DMS153 (cell line): ENCODE results near the gene SFRP4.
"Not testable (repeated sequence)": the region's sequence is repeated elsewhere in the genome, so short reads cannot be mapped to it uniquely, and the experiment has no call there.

Experiments
- DNase-seq: peaks from one replicate; lab custom pipeline; 2025; lab: John Stamatoyannopoulos, UW

SFRP4 gene

DNA sequence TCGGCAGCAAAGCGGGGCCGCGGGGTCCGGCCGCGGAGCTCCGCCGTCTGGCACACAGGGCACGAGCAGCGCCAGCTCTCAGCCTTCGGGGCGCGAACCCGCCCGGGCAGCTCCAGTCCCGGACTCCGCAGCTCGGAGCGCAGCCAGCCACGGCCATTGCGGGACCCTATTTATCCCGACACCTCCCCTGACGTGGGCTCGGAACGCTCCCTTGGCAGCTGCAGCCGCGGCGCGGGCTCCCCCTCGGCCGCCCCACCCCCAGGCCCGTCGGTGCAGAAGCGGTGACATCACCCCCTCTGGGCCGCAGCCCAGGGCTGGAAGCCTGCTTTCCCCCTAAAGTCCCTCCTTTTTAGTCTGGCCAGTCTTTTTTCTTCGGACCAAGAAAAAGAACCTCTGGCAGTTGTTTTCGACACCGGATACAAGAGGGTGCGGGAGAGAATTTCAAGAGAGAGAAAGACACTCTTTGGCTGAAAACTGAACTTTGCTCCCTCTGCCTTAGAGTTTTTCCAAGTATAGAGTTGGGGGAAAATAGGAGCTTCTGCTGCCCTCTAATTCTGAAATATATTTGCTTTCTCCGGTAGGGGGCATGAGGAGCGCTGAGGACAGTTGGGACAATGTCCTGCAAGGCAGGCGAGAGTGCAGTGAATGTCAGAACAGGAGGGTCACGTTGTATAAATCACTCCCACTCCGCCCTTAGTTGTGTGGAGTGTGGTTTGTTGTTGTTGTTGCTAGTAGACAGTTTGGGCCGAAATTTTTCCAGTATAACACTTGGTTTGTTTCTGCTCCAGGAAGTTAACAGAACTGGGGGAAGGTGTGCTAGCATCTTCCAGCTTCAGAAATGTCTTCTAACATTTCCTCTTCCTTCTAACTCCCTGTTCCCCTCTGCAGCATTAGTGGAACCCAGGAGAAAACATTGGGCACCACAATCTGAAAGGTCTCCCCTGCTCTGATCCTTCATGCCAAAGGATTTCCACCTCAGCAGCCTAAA lies at the start of gene SFRP4:
TSS of gene SFRP4 (minus strand) at position 145 of the 988 bp plus-strand sequence. CDS start 280 bp downstream, outside the sequence.
- DNase-seq, result no peak

DNA sequence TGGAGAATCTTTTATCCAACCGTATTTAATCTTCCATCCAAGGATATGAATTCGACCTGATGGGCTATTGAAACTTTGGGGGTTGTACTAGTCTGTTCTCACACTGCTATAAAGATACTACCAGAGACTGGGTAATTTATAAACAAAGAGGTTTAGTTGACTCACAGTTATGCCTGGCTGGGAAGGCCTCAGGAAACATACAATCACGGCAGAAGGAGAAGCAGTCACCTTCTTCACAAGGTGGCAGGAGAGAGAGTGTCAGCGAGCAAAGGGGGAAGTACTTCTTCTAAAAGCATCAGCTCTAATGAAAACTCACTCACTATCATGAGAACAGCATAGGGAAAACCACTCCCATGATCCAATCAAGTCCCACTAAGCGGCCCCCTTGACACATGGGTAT lies 47.6 kb upstream of the SFRP4 start:
- no peak for DNase-seq

DNA sequence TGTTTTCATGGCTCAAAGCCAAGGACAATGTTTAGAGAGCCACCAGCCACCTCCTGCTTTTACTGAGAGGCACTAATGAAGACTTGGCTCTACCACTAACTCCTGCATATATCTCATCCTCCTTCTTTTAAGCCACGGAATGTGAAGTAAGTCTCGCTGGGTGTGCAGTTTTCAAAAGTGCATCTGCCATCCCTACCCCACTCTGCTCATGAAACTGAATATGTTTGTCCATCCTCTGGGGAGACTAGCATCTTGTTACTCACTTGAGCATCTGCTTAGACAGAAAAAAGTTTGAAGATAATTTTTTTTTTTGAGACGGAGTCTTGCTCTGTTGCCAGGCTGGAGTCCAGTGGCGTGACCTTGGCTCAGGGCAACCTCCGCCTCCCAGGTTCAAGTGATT lies 44.6 kb upstream of the SFRP4 start:
- no peak for DNase-seq

DNA sequence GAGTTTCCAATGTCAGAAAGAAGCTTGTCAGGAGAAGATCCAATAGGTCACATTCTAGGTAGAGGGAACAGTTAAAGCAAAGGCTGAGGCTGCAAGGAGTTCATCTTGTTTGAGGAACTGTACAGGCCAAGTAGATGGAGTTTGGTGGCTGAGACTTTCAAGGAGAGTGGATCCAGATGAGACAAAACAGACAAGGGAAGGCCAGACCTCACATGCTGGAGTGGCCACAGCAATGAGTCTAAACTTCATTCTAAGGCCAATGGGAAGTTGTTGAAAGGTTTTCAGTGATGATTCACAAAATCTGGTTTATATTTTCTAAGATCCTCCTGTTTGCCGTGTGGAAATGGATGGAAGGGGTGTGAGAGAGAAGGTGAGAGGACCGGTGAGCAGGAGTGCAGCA lies 43.9 kb upstream of the SFRP4 start:
- DNase-seq, result no peak

DNA sequence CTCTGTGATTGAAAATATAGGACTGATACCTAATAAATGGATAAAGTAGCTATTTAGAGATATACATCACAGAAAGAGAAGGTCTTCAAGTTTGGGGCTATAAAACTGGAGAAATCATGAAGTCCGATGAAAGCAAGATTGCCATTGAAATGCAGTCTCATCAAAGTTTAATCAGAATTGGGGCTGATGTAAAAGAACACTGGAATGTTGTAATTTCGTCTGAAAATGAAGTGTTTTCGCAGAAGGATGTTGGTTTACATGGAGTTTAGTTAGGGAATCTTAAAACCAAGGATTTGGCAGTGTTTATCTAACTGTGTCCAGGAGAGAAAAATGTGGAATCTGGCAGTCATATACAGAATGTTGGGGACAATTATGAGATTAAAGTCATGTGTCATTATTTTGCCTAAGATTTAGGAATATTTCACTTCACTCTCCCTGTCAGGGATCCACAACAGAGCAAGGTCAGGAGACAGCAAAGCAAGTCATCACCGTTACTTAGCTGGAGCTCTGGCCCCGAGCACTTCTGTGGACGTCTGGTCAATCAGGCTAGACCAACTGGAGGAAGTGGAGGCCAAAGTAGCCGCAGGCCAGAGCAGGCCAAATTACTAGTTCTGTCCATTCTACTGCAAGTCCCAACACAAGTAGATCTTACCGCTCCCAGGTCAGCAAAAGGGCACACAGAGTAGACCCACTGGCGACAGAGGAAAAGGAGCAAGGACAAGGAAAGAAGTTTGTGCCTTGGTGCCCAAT lies 40.8 kb upstream of the SFRP4 start:
- no peak for DNase-seq

DNA sequence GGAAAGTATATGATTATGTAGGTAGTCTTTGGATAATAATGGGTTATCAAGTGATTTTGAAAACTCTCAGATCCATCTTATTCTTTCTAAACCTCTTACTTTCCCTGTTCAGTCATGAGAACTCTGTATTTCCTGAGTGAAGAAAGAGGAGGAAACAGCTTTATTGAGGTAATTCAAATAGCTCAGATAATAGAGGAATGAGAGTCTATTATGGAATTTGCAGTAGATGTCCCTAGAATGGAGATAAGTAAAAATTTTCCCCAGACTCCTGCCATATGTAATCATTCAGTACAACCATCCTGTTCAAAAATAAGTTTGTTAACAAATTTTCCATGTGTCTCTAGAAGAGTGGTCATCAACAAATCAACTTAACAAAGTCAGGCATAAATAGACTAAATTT lies 40.2 kb upstream of the SFRP4 start:
- DNase-seq, result no peak

DNA sequence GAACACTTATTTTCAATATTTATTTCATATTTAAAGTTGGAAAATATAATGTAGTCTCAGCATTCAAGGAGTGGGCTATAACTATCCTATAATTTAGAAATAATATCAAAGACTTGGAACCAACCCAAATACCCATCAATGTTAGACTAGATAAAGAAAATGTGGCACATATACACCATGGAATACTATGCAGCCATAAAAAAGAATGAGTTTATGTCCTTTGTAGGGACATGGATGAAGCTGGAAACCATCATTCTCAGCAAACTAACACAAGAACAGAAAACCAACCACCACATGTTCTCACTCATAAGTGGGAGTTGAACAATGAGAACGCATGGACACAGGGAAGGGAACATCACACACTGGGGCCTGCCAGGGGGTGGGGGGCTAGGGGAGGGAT lies 37.6 kb upstream of the SFRP4 start:
- DNase-seq, result not testable (repeated sequence)

DNA sequence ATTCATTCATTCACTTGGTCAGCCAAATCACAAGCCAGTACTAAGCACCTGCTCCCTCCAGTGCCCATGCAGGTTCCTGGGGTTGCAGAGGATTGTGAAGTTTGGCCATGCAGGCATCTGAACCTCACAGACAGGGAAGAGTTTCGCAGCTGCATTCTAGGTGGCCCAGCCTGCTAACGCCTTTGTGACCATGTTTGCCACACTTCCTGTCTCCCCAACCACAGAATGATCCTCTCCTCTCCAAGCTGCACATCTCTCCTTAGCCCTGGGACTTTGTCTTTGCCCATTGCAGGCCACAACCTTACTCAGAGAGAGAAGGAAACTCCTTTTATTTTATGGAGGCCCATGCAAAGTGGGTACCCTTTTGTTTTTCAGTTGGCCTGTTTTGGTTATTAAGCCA lies 35.6 kb upstream of the SFRP4 start:
- no peak for DNase-seq

DNA sequence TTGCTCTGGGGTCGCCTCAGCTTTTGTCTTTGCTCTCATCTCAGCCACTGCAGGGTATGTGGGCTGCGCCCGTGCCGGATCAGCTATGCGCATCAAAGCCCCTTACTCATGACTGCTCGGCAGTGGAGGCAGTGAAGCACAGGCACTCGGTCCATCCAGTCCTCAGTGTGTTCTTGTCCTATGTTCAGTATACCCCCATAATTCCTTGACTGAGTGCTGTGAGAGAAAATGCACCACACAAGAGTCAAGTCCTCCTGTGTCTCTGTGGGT lies 31.3 kb upstream of the SFRP4 start:
- no peak for DNase-seq

DNA sequence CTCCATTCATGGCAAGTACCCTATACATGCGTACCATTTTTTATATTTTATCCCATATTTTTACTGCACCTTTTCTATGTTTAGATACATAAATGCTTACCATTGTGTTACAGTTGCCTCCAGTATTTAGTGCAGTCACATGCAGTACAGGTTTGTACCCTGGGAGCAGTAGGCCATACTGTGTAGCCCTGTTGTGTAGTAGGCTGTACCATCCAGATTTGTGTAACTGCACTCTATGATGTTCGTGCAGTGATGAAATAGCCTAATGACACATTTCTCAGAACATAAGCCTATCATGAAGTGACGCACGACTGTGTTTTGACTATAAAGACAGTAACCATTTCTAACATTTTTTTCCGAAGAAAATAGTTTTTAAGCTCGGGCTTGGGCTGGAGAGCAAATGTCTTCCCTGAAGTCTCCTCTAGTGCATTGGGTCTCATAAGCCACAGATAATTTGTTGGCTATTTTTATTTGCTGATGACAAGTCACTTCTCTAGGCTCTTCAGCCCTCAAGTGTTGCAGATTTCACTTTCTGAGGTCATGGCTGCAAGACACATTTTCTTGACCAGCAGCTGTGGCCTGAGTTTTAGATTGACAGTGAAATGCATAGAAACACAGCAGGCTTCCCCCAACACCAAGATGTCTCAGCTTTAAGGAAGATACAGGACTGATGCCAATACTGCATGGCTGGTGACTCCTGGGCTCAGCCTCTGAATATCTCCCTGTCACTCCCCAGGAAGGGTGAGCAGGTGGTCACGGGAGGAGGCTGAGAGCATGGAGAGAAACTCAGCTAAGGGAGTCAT lies 30.7 kb upstream of the SFRP4 start:
- no peak for DNase-seq

DNA sequence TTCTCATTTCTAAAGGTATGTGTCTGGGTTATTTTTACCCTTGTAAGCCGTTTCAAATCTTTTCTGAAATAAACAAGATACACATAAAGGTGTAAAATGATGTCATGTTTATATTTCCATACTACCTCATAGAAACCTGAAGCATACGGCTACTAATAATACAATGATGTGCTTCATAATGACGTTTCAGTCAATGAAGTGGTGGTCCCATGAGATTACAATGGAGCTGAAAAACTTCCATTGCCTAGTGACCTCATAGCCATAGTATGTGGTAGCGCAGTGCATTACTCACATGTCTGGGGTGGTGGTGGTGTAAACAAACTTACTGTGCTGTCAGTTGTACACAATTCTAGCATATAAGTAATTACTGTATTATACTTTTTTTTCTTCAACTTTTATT lies 28.7 kb upstream of the SFRP4 start:
- no peak for DNase-seq

DNA sequence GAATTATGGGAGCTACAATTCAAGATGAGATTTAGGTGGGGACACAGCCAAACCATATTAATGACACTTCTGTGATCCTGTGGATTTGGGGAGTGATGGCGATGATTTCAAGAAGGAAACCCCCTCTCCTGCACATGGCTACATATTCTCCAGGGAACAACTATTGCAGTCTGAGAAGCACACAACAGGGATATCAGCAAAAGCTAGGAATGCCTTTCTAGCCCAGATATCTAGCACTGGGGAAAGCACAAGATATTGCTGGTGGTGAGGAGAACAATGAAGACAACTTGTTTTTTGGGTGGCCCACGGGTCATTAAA lies 28.1 kb upstream of the SFRP4 start:
- DNase-seq, result no peak

DNA sequence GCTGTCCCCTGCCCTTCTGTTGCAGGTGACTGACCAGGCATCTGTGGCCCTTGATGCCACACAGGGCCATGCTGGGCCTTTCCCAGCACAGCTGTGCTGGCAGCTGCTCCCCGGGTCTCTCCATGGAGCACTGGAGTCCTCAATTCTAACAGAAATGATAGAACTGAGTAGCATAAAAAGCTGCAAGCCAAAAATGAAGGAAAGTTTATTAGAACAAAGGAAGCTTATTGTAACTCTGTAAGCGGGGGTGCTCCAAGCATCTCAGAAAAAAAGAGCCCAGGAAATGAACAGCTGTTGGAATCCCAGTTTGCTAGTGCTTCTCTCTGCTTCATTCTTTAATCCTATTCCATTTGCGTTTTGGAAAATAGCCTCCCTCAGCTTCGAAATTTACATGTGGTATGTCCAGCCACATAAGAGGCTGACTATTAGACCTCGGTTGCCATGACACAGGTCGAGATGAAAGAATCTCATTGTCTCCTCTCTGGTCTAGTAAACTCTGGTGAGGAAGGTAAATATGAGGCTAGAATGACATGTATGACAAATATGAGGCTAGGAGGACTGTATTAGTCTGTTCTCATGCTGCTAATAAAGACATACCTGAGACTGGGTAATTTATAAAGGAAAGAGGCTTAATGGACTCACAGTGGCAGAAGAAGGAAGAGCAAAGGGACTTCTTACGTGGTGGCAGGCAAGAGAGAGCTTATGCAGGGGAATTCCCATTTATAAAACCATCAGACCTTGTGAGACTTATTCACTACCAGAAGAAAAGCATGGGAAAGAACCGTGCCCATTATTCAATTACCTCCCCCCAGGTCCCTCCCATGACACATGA lies 27.5 kb upstream of the SFRP4 start:
- DNase-seq, result no peak

DNA sequence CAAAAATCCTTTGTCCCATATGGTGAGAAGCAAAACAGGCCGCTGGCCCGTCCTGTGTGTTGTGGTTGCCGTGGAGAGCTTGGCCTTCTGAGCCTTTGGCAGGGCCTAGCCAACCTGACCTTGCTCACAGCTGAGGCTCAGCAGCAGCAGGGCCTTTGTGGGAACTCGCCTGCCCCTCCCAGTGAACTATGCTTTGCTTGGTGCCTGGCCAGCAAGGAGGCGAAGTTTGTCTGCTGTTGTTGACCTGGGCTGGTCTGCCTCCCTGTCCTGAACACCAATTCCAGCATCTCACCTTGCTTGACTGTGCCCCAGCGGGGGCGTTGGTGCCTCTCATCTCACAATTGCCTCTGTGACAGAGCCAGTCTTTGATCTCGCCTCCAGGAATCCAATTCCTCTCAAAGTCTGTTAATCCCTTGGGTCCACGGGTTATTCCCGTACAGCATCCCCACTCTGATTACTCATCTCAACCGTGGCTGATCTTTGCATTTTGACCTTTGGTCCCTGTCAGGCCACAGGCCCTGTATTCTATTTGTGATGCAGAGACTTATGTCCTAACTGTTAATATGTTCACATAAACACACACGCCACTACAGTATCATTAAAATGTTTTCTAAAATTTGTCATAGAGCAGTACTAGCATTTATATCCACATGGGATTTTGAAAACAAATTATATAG lies 26.5 kb upstream of the SFRP4 start:
- no peak for DNase-seq

DNA sequence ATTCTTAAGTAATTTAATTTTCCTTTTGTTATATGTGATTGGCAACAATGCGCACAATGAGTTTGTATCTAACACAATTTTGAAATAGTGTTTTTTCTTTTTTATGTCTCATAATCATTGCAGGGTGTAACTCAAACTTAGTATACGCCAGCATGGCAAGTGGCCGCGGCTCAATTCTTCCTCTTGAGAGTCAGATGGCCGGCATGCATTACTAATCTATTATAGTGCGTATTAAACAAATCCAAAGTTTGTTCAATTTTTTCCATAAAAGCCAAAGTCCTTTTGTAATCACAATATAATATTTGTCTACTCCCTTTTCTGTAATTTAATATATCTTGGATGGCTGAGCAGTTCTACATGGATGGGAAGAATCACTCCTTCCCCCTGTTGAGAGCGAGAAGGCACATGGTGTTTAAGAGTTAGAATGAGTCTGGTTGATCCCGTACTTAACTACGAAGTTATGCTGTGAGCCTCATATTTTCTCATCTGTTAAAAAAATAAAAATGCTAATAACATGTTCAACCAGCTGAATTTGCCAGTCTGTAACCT lies 16.5 kb upstream of the SFRP4 start:
- DNase-seq, result no peak

DNA sequence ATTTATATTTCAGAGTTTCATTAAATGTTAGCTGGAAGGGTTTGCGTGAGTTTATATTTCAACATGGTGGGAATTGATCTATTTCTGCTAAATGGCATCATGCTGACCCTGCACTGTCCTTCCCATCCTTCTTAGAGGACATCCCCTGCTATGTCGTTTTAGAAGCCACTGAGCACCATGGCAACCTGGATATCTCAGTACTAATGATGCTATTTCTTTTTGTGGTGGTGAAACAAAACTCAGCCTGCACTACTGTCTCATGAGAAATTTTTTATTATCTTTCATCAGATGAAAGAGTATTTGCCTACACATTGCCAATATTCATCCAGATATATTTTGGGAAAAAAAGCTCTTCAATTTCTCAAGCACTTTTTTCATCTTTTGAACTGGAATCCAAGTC lies 15.9 kb upstream of the SFRP4 start:
- no peak for DNase-seq

DNA sequence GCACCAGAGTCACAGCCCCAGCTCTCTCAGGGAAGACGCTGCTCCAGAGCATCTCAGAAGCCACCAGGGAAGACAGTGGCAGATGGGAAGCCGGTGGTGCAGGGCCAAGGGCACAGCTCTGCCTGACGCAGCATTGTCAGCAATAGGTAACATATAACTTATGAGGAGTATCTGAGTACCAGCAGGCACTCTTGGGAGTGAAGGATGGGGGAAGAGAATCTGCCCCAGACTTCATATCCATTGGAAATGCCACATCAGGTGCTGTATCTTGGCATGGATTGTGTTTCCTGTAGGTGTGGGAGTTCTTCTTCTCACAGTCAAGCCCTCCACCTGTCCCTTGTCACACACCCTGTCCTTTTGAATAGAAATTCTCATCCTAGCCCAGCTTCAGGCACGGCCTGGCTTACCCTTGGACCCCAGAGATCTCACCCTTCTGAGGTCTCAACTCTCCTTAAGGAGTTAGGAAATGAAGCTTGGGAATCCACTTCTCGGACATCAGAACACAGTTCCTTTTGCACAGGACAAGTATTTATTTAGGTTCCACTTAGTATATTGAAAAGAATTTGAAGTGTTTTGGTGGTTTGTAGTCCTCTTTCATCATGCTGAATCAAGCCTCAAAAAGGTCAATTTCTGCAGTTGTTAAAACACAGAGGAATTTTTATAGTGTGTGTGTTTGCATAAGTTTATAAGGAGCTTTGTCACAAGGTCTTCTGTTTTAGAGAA lies 13.8 kb upstream of the SFRP4 start:
- DNase-seq, result no peak

DNA sequence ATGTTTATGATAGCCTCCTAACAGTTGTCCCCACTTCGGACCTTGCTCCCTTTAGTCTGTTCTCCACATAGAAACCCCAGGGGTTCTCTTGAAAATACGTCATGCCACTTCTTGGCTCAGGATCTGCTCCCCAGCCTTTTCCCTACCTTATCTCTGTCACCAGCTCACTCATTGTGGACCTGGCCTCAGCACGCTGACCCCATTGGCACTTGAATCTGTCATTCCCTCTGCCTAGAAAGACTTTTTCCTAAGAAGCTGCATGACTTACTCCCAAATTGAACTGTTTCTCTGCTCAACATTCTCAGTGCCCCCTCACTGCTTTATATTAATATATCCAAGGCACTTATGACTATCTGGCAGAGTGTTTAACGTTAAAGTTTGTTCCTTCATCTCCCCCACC lies 12.3 kb upstream of the SFRP4 start:
- no peak for DNase-seq

DNA sequence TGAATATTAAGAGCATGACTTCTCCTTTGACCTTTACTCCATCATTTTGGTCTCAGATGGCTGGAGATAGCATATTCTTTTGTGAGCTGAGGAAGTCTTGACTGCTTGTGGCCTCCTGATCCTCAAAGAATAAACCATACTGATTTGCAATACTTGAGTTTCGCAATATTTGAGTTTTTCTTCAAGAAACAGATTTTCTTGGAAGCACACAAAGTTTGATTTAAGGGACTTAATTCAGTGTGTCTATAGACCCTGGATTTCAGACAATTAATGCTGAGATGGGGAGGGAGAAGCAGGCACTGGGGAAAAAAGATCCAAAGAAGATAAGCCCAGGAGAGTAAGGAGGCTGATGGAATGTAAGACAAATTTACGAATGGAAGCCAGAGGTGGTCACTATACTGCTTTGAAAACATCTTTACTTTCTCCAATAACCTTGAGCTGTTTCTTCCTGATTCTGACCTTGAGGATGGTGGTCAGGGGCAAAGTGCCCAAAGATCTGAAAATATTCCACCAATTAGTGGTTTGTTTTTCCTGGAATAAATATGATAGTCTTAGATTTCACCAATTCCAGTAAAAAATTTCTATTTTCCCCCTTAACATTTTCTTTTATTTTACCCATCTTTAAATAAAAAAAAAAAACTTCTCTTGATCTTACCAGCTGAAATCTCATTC lies 11.3 kb upstream of the SFRP4 start:
- no peak for DNase-seq

DNA sequence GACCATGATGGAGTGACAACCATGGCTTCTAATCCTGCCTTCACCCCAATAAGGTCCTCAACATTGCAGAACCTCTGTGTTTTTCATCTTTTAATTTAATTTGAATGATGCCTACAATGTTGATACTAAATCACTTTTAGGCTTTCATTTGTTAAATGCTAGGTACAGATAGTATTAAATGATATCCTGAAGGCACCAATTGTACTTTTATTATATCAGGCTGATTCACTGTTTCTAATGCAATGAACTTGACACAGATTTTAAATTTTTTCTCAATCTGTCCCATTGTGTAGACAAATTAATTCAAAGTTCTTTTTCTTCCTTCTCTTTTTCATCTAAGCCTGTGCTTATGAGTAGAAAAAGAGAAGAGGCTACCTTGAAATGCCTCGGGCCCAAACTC lies 9.0 kb upstream of the SFRP4 start:
- no peak for DNase-seq
